PC-3 (cell line): ENCODE data around the gene COPZ1. TPM values are rescaled to one million over a fixed set of nuclear protein-coding genes. Genes with fewer than 3 reads are reported as not detected.

Experiments
- ATAC-seq: fragments of 200-7000 bp; cut with Tn5 transposase; 2 replicates; pipeline ENCODE4 v1.9.1; 2020; ENCODE audit warnings: mild to moderate bottlenecking, moderate library complexity
- BruUV-seq: library from RNA; stranded (reverse); fragments of 400-500 nt; replicated peaks from 2 replicates; lab custom pipeline; 2021; lab: Mats Ljungman, UMichigan
- CTCF ChIA-PET: fragments of 300-600 bp; sonication (Branson Sonifier 250); formaldehyde crosslinking; loops from one replicate; lab custom pipeline; 2022; ENCODE audit warnings: antibody characterized with exemption; lab: Charles Lee
- POLR2A ChIA-PET: fragments of 300-600 bp; sonication (Branson Sonifier 250); formaldehyde crosslinking; loops from one replicate; lab custom pipeline; 2022; ENCODE audit warnings: antibody characterized with exemption; ENCODE audit not compliant: unreplicated experiment; lab: Charles Lee
- DNase-seq: peaks from one replicate; pipeline ENCODE4 v3.0.0-alpha.2; 2015
- H2AFZ ChIP-seq: fragments of 300-600 bp; sonication (generic); 2 replicates; pipeline ENCODE4 v1.6.0; 2016; ENCODE audit warnings: antibody characterized with exemption, low read length
- H3F3A ChIP-seq: fragments of 300-600 bp; sonication (generic); one replicate; pipeline ENCODE4 v1.6.0; 2017; ENCODE audit warnings: antibody characterized with exemption, low read length, control low read depth, mild to moderate bottlenecking; ENCODE audit not compliant: unreplicated experiment
- H3K27ac ChIP-seq: fragments of 300-600 bp; sonication (generic); 2 replicates; pipeline ENCODE4 v1.5.1; 2016; ENCODE audit warnings: mild to moderate bottlenecking, low read length
- H3K27me3 ChIP-seq: fragments of 300-600 bp; sonication (generic); 2 replicates; pipeline ENCODE4 v1.6.1; 2016; ENCODE audit warnings: low read length, mixed read lengths
- H3K36me3 ChIP-seq: fragments of 300-600 bp; sonication (generic); 2 replicates; pipeline ENCODE4 v1.6.1; 2016; ENCODE audit warnings: low read depth, mixed run types, low read length, mixed read lengths
- H3K4me1 ChIP-seq: fragments of 300-600 bp; sonication (generic); 2 replicates; pipeline ENCODE4 v1.5.1; 2016; ENCODE audit warnings: low read length; ENCODE audit not compliant: insufficient read depth
- H3K4me2 ChIP-seq: fragments of 300-600 bp; sonication (generic); 2 replicates; pipeline ENCODE4 v1.6.0; 2016; ENCODE audit warnings: low read length
- H3K4me3 ChIP-seq: fragments of 300-600 bp; sonication (generic); 2 replicates; pipeline ENCODE4 v1.5.1; 2016; ENCODE audit warnings: mild to moderate bottlenecking, low read length, mixed read lengths
- H3K79me2 ChIP-seq: fragments of 300-600 bp; sonication (generic); 2 replicates; pipeline ENCODE4 v1.6.1; 2017; ENCODE audit warnings: low read length, mixed read lengths
- H3K9ac ChIP-seq: fragments of 300-600 bp; sonication (generic); 2 replicates; pipeline ENCODE4 v1.6.0; 2016; ENCODE audit warnings: mild to moderate bottlenecking, low read length
- H3K9me2 ChIP-seq: fragments of 300-600 bp; sonication (generic); replicated peaks from 2 replicates; pipeline ENCODE4 v1.6.1; 2016; ENCODE audit warnings: mixed run types, low read length, mixed read lengths
- H3K9me3 ChIP-seq: fragments of 300-600 bp; sonication (generic); 2 replicates; pipeline ENCODE4 v1.6.1; 2016; ENCODE audit warnings: low read length, mixed read lengths
- H4K20me1 ChIP-seq: fragments of 300-600 bp; sonication (generic); 2 replicates; pipeline ENCODE4 v1.6.1; 2016; ENCODE audit warnings: low read length, mixed read lengths
- CTCF ChIP-seq: fragments of 300-600 bp; sonication (generic); conservative IDR thresholded peaks from 2 replicates; pipeline ENCODE4 v1.5.1; 2017; ENCODE audit warnings: antibody characterized with exemption, low read depth, mild to moderate bottlenecking, low read length
- EZH2 ChIP-seq: fragments of 300-600 bp; sonication (generic); IDR thresholded peaks from one replicate; pipeline ENCODE4 v1.6.1; 2017; ENCODE audit warnings: antibody characterized with exemption, mild to moderate bottlenecking, low read length; ENCODE audit not compliant: unreplicated experiment
- EZH2phosphoT487 ChIP-seq: fragments of 300-600 bp; sonication (generic); IDR thresholded peaks from 2 replicates; pipeline ENCODE4 v1.6.1; 2018; ENCODE audit warnings: mild to moderate bottlenecking, antibody characterized with exemption, low read length, borderline replicate concordance
- intact Hi-C: fragments of 100-400 bp; cut with micrococcal nuclease; formaldehyde crosslinking; loops from 2 replicates; pipeline ENCODE4 v1.9.0; 2023
- total RNA-seq: library from RNA; depleted of rRNA; stranded (reverse); fragments of >200 nt; gene quantifications from 2 replicates; pipeline ENCODE4 v1.2.3, GENCODE V29; 2014

COPZ1 gene
- total RNA-seq, 1 experiment from 2014 or later: 121 TPM

DNA sequence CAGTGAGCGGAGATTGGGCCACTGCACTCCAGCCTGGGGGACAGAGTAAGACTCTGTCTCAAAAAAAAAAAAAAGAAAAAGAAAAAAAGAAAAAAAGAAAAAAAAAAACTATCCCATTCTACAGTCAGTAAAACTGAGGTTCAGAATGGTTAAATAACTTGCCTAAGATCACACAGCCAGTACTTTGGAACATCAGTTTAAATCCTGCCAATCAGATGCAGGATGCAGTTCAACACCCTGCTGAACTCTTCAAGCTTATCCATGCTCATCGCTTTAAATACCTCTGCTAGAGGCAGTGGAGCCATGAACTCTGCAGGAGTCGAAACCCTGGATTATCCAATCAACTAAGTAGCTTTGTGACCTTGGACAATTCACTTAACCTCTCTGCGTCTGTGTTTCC lies 56.2 kb downstream of the COPZ1 start:
- Histone ChIP-seq H3K79me2 (no peaks in the 10 kb centered on the region), H3K9me3 (no peaks in the 10 kb centered on the region), H3K4me3 (no peak overlapping the region), H3K4me1 (peaks cover 7% of the 10 kb centered on the region), H2AFZ (no peak overlapping the region), H3K9ac (no peak overlapping the region), H3F3A (no peaks in the 10 kb centered on the region), H4K20me1 (no peaks in the 10 kb centered on the region), H3K27me3 (no peaks in the 10 kb centered on the region), H3K9me2 (no peaks in the 10 kb centered on the region), H3K27ac (no peak overlapping the region), H3K4me2 (no peak overlapping the region), H3K36me3 (no peaks in the 10 kb centered on the region)
- intact Hi-C loops: no loop called here
- POLR2A ChIA-PET: no interaction called here
- TF ChIP-seq CTCF: no peak
- no peak for TF ChIP-seq EZH2
- TF ChIP-seq EZH2phosphoT487: no peak
- no TSS peak for BruUV-seq
- ATAC-seq (no peak), DNase-seq (no peak)
- CTCF ChIA-PET: interaction anchor here (2.7 kb wide), 1 partner anchor 10 kb away, joined by 26 read pairs; no protein-coding TSS in a partner anchor

DNA sequence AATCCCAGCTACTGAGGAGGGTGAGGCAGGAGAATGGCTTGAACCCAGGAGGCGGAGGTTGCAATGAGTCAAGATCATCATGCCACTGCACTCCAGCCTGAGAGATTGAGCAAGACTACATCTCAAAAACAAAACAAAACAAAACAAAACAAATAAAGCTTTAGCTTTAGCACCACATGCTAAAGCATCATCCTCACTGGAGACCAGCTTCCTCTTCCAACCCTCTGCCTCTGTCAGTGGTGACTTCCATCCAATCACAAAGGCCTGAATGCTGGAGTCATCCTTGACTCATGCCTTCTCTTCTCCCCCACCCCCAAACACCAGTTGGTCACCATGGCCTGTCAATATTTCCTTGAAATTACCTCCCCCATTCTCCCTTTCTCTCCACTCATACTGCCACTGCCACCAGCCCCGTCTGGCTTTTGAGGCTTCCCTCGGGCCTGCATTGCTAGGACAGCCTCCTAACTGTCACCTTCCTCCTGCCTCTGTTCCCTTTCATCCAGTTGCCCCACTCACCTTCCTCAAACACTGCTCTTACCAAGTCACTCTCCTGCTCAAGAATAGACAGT lies 58.2 kb downstream of the COPZ1 start:
- no peak overlapping the region for H3K4me2 ChIP-seq
- intact Hi-C loops: no loop called here
- no peak overlapping the region for H3K27ac ChIP-seq
- H4K20me1 ChIP-seq: no peaks in the 10 kb centered on the region
- CTCF ChIA-PET: no interaction called here
- no peaks in the 10 kb centered on the region for H3K27me3 ChIP-seq
- peaks cover 17% of the 10 kb centered on the region for H3K4me1 ChIP-seq
- H3K36me3 ChIP-seq: no peaks in the 10 kb centered on the region
- H3K4me3 ChIP-seq: no peak overlapping the region
- H3K9me3 ChIP-seq: no peaks in the 10 kb centered on the region
- H3K9me2 ChIP-seq: no peaks in the 10 kb centered on the region
- POLR2A ChIA-PET: no interaction called here
- no peak overlapping the region for H3K9ac ChIP-seq
- H3F3A ChIP-seq: no peaks in the 10 kb centered on the region
- BruUV-seq: no TSS peak
- DNase-seq (peak; percentile 70), ATAC-seq (no peak)
- H2AFZ ChIP-seq: no peak overlapping the region
- TF ChIP-seq CTCF (no peak), EZH2 (no peak), EZH2phosphoT487 (no peak)
- no peaks in the 10 kb centered on the region for H3K79me2 ChIP-seq

DNA sequence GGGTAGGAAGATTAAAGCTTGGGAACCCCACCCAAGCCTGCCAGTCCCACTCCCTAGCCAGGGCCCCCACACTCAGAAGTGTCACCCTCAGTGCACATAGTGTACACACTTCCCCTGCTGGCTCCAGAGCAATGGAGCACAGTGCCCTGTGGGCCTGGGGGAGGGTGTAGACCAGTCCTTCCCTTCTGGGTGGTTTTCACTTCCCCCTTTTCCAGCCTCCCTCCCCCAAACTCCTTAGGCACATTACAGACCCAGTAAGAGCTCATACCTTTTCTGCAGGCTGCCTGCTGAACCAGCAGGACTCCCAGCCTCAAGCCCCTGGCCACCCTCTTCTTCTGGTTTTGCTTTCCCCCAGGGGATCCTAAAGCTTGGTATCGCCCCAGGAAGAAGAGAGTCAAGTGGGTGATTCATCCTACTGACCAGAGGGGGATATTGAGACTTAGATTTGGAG lies 59.7 kb downstream of the COPZ1 start, which contains the start of gene ZNF385A:
TSS of gene ZNF385A (minus strand) at position 143 of the 451 bp plus-strand sequence. CDS start 219 bp downstream, outside the sequence.
- BruUV-seq: no TSS peak
- Histone ChIP-seq H4K20me1 (no peaks in the 10 kb centered on the region), H3K4me1 (peaks cover 15% of the 10 kb centered on the region), H3K79me2 (no peaks in the 10 kb centered on the region), H3K4me3 (no peak within 1 kb of the TSS), H3K9me2 (no peaks in the 10 kb centered on the region), H2AFZ (no peak within 1 kb of the TSS), H3K9ac (no peak within 1 kb of the TSS), H3K9me3 (no peaks in the 10 kb centered on the region), H3K27me3 (no peaks in the 10 kb centered on the region), H3F3A (no peaks in the 10 kb centered on the region), H3K4me2 (no peak within 1 kb of the TSS), H3K27ac (no peak within 1 kb of the TSS), H3K36me3 (no peaks in the 10 kb centered on the region)
- ChIA-PET POLR2A (no interaction called here), CTCF (no interaction called here)
- intact Hi-C loops: no loop called here
- TF ChIP-seq EZH2 (no peak), CTCF (no peak), EZH2phosphoT487 (no peak)
- ATAC-seq (no peak), DNase-seq (no peak)
